H1 (cell line): ENCODE data around the gene EDEM1. TPM values are rescaled to one million over a fixed set of nuclear protein-coding genes. Genes with fewer than 3 reads are reported as not detected.

ENCODE experiments used
- CTCF ChIA-PET: fragments of 300-600 bp; sonication (Branson Sonifier 250); formaldehyde crosslinking; loops from one replicate; lab custom pipeline; 2021; ENCODE audit not compliant: partially characterized antibody; lab: Charles Lee
- POLR2A ChIA-PET: fragments of 300-600 bp; sonication (Branson Sonifier 250); formaldehyde crosslinking; loops from one replicate; lab custom pipeline; 2021; ENCODE audit warnings: inconsistent platforms; ENCODE audit not compliant: partially characterized antibody; lab: Charles Lee
- DNase-seq, 2 experiments: peaks; one replicate each; pipeline versions ENCODE4 v3.0.0 to v3.0.0-alpha.2; 2010 to 2022; ENCODE audit warnings: low spot score in 2 of 2, low read depth in 1 of 2, mixed read lengths in 1 of 2
- FAIRE-seq: peaks from 2 replicates; lab custom pipeline; 2011; peaks lifted over from hg19 to GRCh38; lab: Jason Lieb, UNC
- H2AFZ ChIP-seq: 2 replicates; pipeline ENCODE4 v1.8.1; 2012; ENCODE audit warnings: low read length, inconsistent platforms
- H2AK5ac ChIP-seq: 2 replicates; pipeline ENCODE4 v1.6.1; 2013; ENCODE audit warnings: low read depth, low read length
- H2BK120ac ChIP-seq: replicated peaks from 2 replicates; pipeline ENCODE3; 2013; ENCODE audit warnings: low read depth, low read length, inconsistent platforms
- H2BK12ac ChIP-seq: 2 replicates; pipeline ENCODE4 v1.6.1; 2013; ENCODE audit warnings: low read depth, low read length
- H2BK15ac ChIP-seq: 2 replicates; pipeline ENCODE4 v1.6.1; 2013; ENCODE audit warnings: low read length
- H2BK20ac ChIP-seq: 2 replicates; pipeline ENCODE4 v1.6.1; 2013; ENCODE audit warnings: low read length
- H2BK5ac ChIP-seq: 2 replicates; pipeline ENCODE4 v1.6.1; 2013; ENCODE audit warnings: low read depth, low read length
- H3K14ac ChIP-seq: 2 replicates; pipeline ENCODE4 v1.6.1; 2013; ENCODE audit warnings: inconsistent platforms; ENCODE audit not compliant: insufficient read length
- H3K18ac ChIP-seq: 2 replicates; pipeline ENCODE4 v1.6.1; 2013; ENCODE audit warnings: low read length; ENCODE audit errors: extremely low read depth
- H3K23ac ChIP-seq: 2 replicates; pipeline ENCODE4 v1.6.1; 2013; ENCODE audit warnings: inconsistent platforms; ENCODE audit not compliant: insufficient read length
- H3K23me2 ChIP-seq: 2 replicates; pipeline ENCODE4 v1.6.1; 2013; ENCODE audit warnings: low read depth, low read length
- H3K27ac ChIP-seq: 2 replicates; pipeline ENCODE4 v1.6.1; 2011; ENCODE audit warnings: low read depth, low read length, inconsistent platforms
- H3K27me3 ChIP-seq, 4 experiments: replicated peaks in 1 of 4; 1 replicate in 1 of 4; 2 replicates in 3 of 4; pipeline versions ENCODE4 v1.6.1 to v1.8.1; 2011 to 2013; ENCODE audit warnings: low read length in 3 of 4, mild to moderate bottlenecking in 3 of 4, inconsistent platforms in 2 of 4, mixed read lengths in 2 of 4, moderate library complexity in 1 of 4; ENCODE audit not compliant: control insufficient read depth in 3 of 4, insufficient read depth in 3 of 4; ENCODE audit errors: extremely low read depth in 1 of 4
- H3K36me3 ChIP-seq, 4 experiments: 2 replicates each; pipeline versions ENCODE4 v1.6.1 to v1.8.1; 2011 to 2013; ENCODE audit warnings: mild to moderate bottlenecking in 4 of 4, low read length in 3 of 4, moderate library complexity in 2 of 4, control low read depth in 1 of 4, inconsistent platforms in 1 of 4; ENCODE audit not compliant: insufficient read depth in 4 of 4, control insufficient read depth in 2 of 4
- H3K4ac ChIP-seq: replicated peaks from 2 replicates; pipeline ENCODE3; 2013; ENCODE audit warnings: low read length, low read depth, mixed read lengths, inconsistent platforms; ENCODE audit not compliant: insufficient read length
- H3K4me1 ChIP-seq, 4 experiments: replicated peaks in 1 of 4; 1 replicate in 1 of 4; 2 replicates in 3 of 4; pipeline versions ENCODE4 v1.6.1 to v1.8.1; 2011 to 2013; ENCODE audit warnings: low read length in 3 of 4, inconsistent platforms in 2 of 4, mixed read lengths in 1 of 4; ENCODE audit not compliant: insufficient read depth in 4 of 4, control insufficient read depth in 3 of 4
- H3K4me2 ChIP-seq, 2 experiments: 2 replicates each; pipeline versions ENCODE4 v1.6.1 to v1.8.1; 2011 to 2013; ENCODE audit warnings: low read depth in 2 of 2, low read length in 2 of 2, control low read depth in 1 of 2, inconsistent platforms in 1 of 2, mild to moderate bottlenecking in 1 of 2; ENCODE audit not compliant: insufficient read depth in 1 of 2
- H3K4me3 ChIP-seq, 4 experiments: fragments of 200-600, 300-600 bp in 1 of 4; sonication (generic), shearing (Covaris generic), sonication (Bioruptor Twin) in 1 of 4; 2 replicates each; pipeline versions ENCODE4 v1.5.1 to v1.8.1; 2011 to 2016; ENCODE audit warnings: low read length in 4 of 4, low read depth in 3 of 4, control low read depth in 2 of 4, inconsistent platforms in 2 of 4, mild to moderate bottlenecking in 2 of 4, mixed read lengths in 1 of 4, moderate library complexity in 1 of 4; ENCODE audit not compliant: insufficient read depth in 2 of 4; ENCODE audit errors: extremely low read depth in 1 of 4
- H3K56ac ChIP-seq: replicated peaks from 2 replicates; pipeline ENCODE3; 2013; ENCODE audit warnings: low read depth, mild to moderate bottlenecking, mixed read lengths, low read length, inconsistent platforms; ENCODE audit not compliant: insufficient read length
- H3K79me1 ChIP-seq: 2 replicates; pipeline ENCODE4 v1.6.1; 2013; ENCODE audit warnings: low read depth, low read length, control low read depth
- H3K79me2 ChIP-seq, 2 experiments: 2 replicates each; pipeline versions ENCODE4 v1.6.1 to v1.8.1; 2012 to 2013; ENCODE audit warnings: low read length in 2 of 2, mild to moderate bottlenecking in 2 of 2, inconsistent platforms in 1 of 2; ENCODE audit not compliant: insufficient read depth in 2 of 2, control insufficient read depth in 1 of 2
- H3K9ac ChIP-seq, 4 experiments: replicated peaks in 1 of 4; 1 replicate in 1 of 4; 2 replicates in 3 of 4; pipeline versions ENCODE4 v1.6.1 to v1.8.1; 2011 to 2013; ENCODE audit warnings: low read depth in 3 of 4, low read length in 3 of 4, control low read depth in 2 of 4, mild to moderate bottlenecking in 2 of 4, moderate library complexity in 2 of 4, inconsistent platforms in 1 of 4; ENCODE audit errors: extremely low read depth in 1 of 4
- H3K9me3 ChIP-seq, 2 experiments: 2 replicates each; pipeline versions ENCODE4 v1.6.1 to v1.8.1; 2012 to 2013; ENCODE audit warnings: mild to moderate bottlenecking in 2 of 2, moderate library complexity in 2 of 2, control low read depth in 1 of 2, inconsistent platforms in 1 of 2, low read depth in 1 of 2, low read length in 1 of 2, mixed read lengths in 1 of 2; ENCODE audit not compliant: insufficient read depth in 2 of 2
- H4K20me1 ChIP-seq, 2 experiments: replicated peaks in 1 of 2; 2 replicates each; pipeline versions ENCODE3 to v1.8.1; 2011 to 2013; ENCODE audit warnings: inconsistent platforms in 2 of 2, low read length in 2 of 2, mild to moderate bottlenecking in 1 of 2; ENCODE audit not compliant: insufficient read depth in 2 of 2, control insufficient read depth in 1 of 2
- H4K5ac ChIP-seq: 2 replicates; pipeline ENCODE4 v1.6.1; 2013; ENCODE audit warnings: low read length, low read depth, mixed read lengths, inconsistent platforms; ENCODE audit not compliant: insufficient read length
- H4K8ac ChIP-seq: 2 replicates; pipeline ENCODE4 v1.8.0; 2013; ENCODE audit warnings: mild to moderate bottlenecking, moderate library complexity, low read length, inconsistent platforms; ENCODE audit not compliant: insufficient read depth; ENCODE audit errors: extremely low read depth
- H4K91ac ChIP-seq: replicated peaks from 2 replicates; pipeline ENCODE3; 2013; ENCODE audit warnings: low read length, mixed read lengths, inconsistent platforms; ENCODE audit not compliant: insufficient read length
- CHD1 ChIP-seq: IDR thresholded peaks from 2 replicates; pipeline ENCODE4 v1.6.1; 2012; ENCODE audit warnings: low read depth, low read length, improper control_type of control experiment
- TCF12 ChIP-seq: IDR thresholded peaks from 2 replicates; pipeline ENCODE4 v1.6.1; 2011; ENCODE audit warnings: low read depth, mild to moderate bottlenecking, low read length
- WGBS, 2 experiments: shearing (Covaris generic) in 1 of 2; methylation state at CpG; one replicate each; pipeline versions ENCODE4 v1.1.6 to v1.1.7; 2013 to 2015; ENCODE audit warnings: low lambda C conversion rate in 2 of 2, mixed read lengths in 2 of 2, inconsistent platforms in 1 of 2, low coverage in 1 of 2, missing lambda C conversion rate in 1 of 2; ENCODE audit not compliant: insufficient replicate concordance in 2 of 2, insufficient coverage in 1 of 2, insufficient read length in 1 of 2; ENCODE audit errors: extremely low coverage in 1 of 2, missing lambda C conversion rate in 1 of 2; 5-methylcytosine and 5-hydroxymethylcytosine counted together
- polyA plus RNA-seq, 7 experiments: library from polyadenylated mRNA; depleted of rRNA in 3 of 7; stranded (reverse) in 5 of 7; unstranded in 2 of 7; fragments of >200 nt in 5 of 7; fragments of 200-250 nt in 2 of 7; gene quantifications; 1 replicate in 5 of 7; 2 replicates in 1 of 7; 4 replicates in 1 of 7; pipeline versions ENCODE4 v1.2.1 to v1.2.3, GENCODE V29; 2011 to 2013; ENCODE audit warnings: missing spikeins in 2 of 7, mixed read lengths in 2 of 7
- total RNA-seq: library from RNA; stranded (reverse); fragmentation: NEBNext Ultra II Directional; extraction: Animal tissue kit (Norgen Biotek cat#: 25700); gene quantifications from 2 replicates; pipeline ENCODE4 v1.2.1, GENCODE V29; 2021

EDEM1 gene
- total and polyA plus RNA-seq, 2 of the 8 experiments (the other 6 are each of a cell fraction or from before 2014, with no cell fraction given) = 4.8 to 16.4 TPM

DNA sequence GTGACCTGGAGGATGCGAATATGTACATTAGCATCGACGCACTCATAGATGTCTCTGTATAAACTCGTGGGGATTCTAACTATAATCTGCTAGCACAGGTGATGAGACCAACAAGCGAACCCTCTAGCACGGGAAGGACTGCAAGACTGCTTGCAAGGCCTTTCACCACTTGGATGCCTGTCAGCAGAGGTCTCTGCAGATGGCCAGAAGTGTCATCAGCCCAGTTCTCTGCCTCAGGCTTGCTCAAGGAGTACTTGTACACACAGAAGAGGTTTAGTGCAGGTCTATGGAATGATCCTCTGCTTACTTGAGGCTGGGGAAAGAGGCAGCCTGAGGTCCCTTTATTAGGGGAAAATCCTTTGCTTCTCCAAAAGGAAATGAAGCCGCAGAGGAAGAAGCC lies 48.1 kb downstream of the EDEM1 start:
- no peaks in the 10 kb centered on the region for H4K20me1 ChIP-seq
- ChIA-PET POLR2A (interaction anchor here (1.0 kb wide), 1 partner anchor 22 kb away, joined by 3 read pairs; no protein-coding TSS in a partner anchor), CTCF (no interaction called here)
- no peak overlapping the region for H3K4ac ChIP-seq
- H2BK120ac ChIP-seq = no peak overlapping the region
- FAIRE-seq (no peak), DNase-seq (no peak)
- no peaks in the 10 kb centered on the region for H3K79me2 ChIP-seq
- H3K9me3 ChIP-seq = no peaks in the 10 kb centered on the region
- H3K14ac ChIP-seq = no peak overlapping the region
- 86% methylated on average over 7 of the region's 7 CpGs; no CpG with 5 or more reads in 1 of the 2 experiments for WGBS, 2 experiments
- no peak overlapping the region for H3K4me2 ChIP-seq
- no peaks in the 10 kb centered on the region for H3K36me3 ChIP-seq
- H2BK15ac ChIP-seq = no peak overlapping the region
- TF ChIP-seq TCF12 (no peak), CHD1 (no peak)
- H3K4me3 ChIP-seq = no peak overlapping the region
- H3K79me1 ChIP-seq = no peaks in the 10 kb centered on the region
- H3K23me2 ChIP-seq = peaks cover 4% of the 10 kb centered on the region; the same call in 1 of the 2 replicates
- no peak overlapping the region for H2BK12ac ChIP-seq
- no peak overlapping the region for H2BK20ac ChIP-seq
- no peak overlapping the region for H4K91ac ChIP-seq
- H3K4me1 ChIP-seq = no peaks in the 10 kb centered on the region
- H2AK5ac ChIP-seq = no peak overlapping the region
- no peak overlapping the region for H3K23ac ChIP-seq
- H4K8ac ChIP-seq = no peak overlapping the region
- no peak overlapping the region for H3K18ac ChIP-seq
- no peak overlapping the region for H3K9ac ChIP-seq
- no peak overlapping the region for H3K56ac ChIP-seq
- H2BK5ac ChIP-seq = no peak overlapping the region
- H2AFZ ChIP-seq = no peak overlapping the region
- H3K27me3 ChIP-seq = no peaks in the 10 kb centered on the region
- H3K27ac ChIP-seq = no peak overlapping the region
- no peak overlapping the region for H4K5ac ChIP-seq
